Bladder microvascular endothelial cell (primary cell): ENCODE measurements around the gene ACE2. TPM values are rescaled to one million over a fixed set of nuclear protein-coding genes. Genes with fewer than 3 reads are reported as not detected.

ENCODE experiments used
- total RNA-seq: library from RNA; depleted of rRNA; stranded (reverse); fragments of >200 nt; gene quantifications from 2 replicates; pipeline ENCODE4 v1.2.3, GENCODE V29; 2014

The ACE2 gene
- total RNA-seq: not detected in 2 replicates

DNA sequence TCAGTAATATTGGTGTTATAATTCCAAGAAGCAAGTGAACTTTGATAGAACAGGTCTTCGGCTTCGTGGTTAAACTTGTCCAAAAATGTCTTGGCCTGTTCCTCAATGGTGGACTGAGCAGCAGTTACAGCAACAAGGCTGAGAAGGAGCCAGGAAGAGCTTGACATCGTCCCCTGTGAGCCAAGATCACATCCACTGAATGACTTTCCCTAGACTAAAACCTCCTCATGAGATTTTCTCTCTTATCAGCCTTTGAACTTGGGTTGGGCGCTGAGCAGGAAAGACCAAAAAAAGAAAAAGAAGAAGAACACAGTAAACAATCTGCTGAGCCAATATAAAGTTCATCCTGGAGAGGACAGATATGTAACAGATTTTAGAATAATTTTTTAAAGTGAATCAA lies at the start of gene ACE2:
Gene ACE2, minus strand, starts transcription at position 216 of the 400 bp plus-strand sequence. Its CDS starts 49 bp downstream, at position 167.

Other genes with a start within 250 kb of the ACE2 start
- 0.16 and 0.44 TPM in 2 replicates for gene VEGFD, start 216.5 kb downstream of the ACE2 start, total RNA-seq
- gene PIR, start 107.6 kb downstream of the ACE2 start, total RNA-seq: 81.3 and 90.1 TPM in 2 replicates
- 58.3 and 172 TPM in 2 replicates for gene BMX, start 100.2 kb downstream of the ACE2 start, total RNA-seq
- gene CLTRN, start 63.8 kb upstream of the ACE2 start, total RNA-seq: 0.06 TPM in 1 of 2 replicates, not detected in the other
- 0.97 and 3.1 TPM in 2 replicates for gene CA5B, start 137.3 kb upstream of the ACE2 start, total RNA-seq
- gene ZRSR2, start 189.5 kb upstream of the ACE2 start, total RNA-seq: 1.9 and 3.1 TPM in 2 replicates